PC-3 (cell line): ENCODE results near the gene ZEB1. TPM values are rescaled to one million over a fixed set of nuclear protein-coding genes. Genes with fewer than 3 reads are reported as not detected.

Source experiments
- ATAC-seq: fragments of 200-7000 bp; cut with Tn5 transposase; 2 replicates; pipeline ENCODE4 v1.9.1; 2020; ENCODE audit warnings: mild to moderate bottlenecking, moderate library complexity
- BruUV-seq: library from RNA; stranded (reverse); fragments of 400-500 nt; replicated peaks from 2 replicates; lab custom pipeline; 2021; lab: Mats Ljungman, UMichigan
- CTCF ChIA-PET: fragments of 300-600 bp; sonication (Branson Sonifier 250); formaldehyde crosslinking; loops from one replicate; lab custom pipeline; 2022; ENCODE audit warnings: antibody characterized with exemption; lab: Charles Lee
- POLR2A ChIA-PET: fragments of 300-600 bp; sonication (Branson Sonifier 250); formaldehyde crosslinking; loops from one replicate; lab custom pipeline; 2022; ENCODE audit warnings: antibody characterized with exemption; ENCODE audit not compliant: unreplicated experiment; lab: Charles Lee
- DNase-seq: peaks from one replicate; pipeline ENCODE4 v3.0.0-alpha.2; 2015
- H2AFZ ChIP-seq: fragments of 300-600 bp; sonication (generic); 2 replicates; pipeline ENCODE4 v1.6.0; 2016; ENCODE audit warnings: antibody characterized with exemption, low read length
- H3F3A ChIP-seq: fragments of 300-600 bp; sonication (generic); one replicate; pipeline ENCODE4 v1.6.0; 2017; ENCODE audit warnings: antibody characterized with exemption, low read length, control low read depth, mild to moderate bottlenecking; ENCODE audit not compliant: unreplicated experiment
- H3K27ac ChIP-seq: fragments of 300-600 bp; sonication (generic); 2 replicates; pipeline ENCODE4 v1.5.1; 2016; ENCODE audit warnings: mild to moderate bottlenecking, low read length
- H3K27me3 ChIP-seq: fragments of 300-600 bp; sonication (generic); 2 replicates; pipeline ENCODE4 v1.6.1; 2016; ENCODE audit warnings: low read length, mixed read lengths
- H3K36me3 ChIP-seq: fragments of 300-600 bp; sonication (generic); 2 replicates; pipeline ENCODE4 v1.6.1; 2016; ENCODE audit warnings: low read depth, mixed run types, low read length, mixed read lengths
- H3K4me1 ChIP-seq: fragments of 300-600 bp; sonication (generic); 2 replicates; pipeline ENCODE4 v1.5.1; 2016; ENCODE audit warnings: low read length; ENCODE audit not compliant: insufficient read depth
- H3K4me2 ChIP-seq: fragments of 300-600 bp; sonication (generic); 2 replicates; pipeline ENCODE4 v1.6.0; 2016; ENCODE audit warnings: low read length
- H3K4me3 ChIP-seq: fragments of 300-600 bp; sonication (generic); 2 replicates; pipeline ENCODE4 v1.5.1; 2016; ENCODE audit warnings: mild to moderate bottlenecking, low read length, mixed read lengths
- H3K79me2 ChIP-seq: fragments of 300-600 bp; sonication (generic); 2 replicates; pipeline ENCODE4 v1.6.1; 2017; ENCODE audit warnings: low read length, mixed read lengths
- H3K9ac ChIP-seq: fragments of 300-600 bp; sonication (generic); 2 replicates; pipeline ENCODE4 v1.6.0; 2016; ENCODE audit warnings: mild to moderate bottlenecking, low read length
- H3K9me2 ChIP-seq: fragments of 300-600 bp; sonication (generic); replicated peaks from 2 replicates; pipeline ENCODE4 v1.6.1; 2016; ENCODE audit warnings: mixed run types, low read length, mixed read lengths
- H3K9me3 ChIP-seq: fragments of 300-600 bp; sonication (generic); 2 replicates; pipeline ENCODE4 v1.6.1; 2016; ENCODE audit warnings: low read length, mixed read lengths
- H4K20me1 ChIP-seq: fragments of 300-600 bp; sonication (generic); 2 replicates; pipeline ENCODE4 v1.6.1; 2016; ENCODE audit warnings: low read length, mixed read lengths
- EZH2 ChIP-seq: fragments of 300-600 bp; sonication (generic); IDR thresholded peaks from one replicate; pipeline ENCODE4 v1.6.1; 2017; ENCODE audit warnings: antibody characterized with exemption, mild to moderate bottlenecking, low read length; ENCODE audit not compliant: unreplicated experiment
- EZH2phosphoT487 ChIP-seq: fragments of 300-600 bp; sonication (generic); IDR thresholded peaks from 2 replicates; pipeline ENCODE4 v1.6.1; 2018; ENCODE audit warnings: mild to moderate bottlenecking, antibody characterized with exemption, low read length, borderline replicate concordance
- intact Hi-C: fragments of 100-400 bp; cut with micrococcal nuclease; formaldehyde crosslinking; loops from 2 replicates; pipeline ENCODE4 v1.9.0; 2023
- total RNA-seq: library from RNA; depleted of rRNA; stranded (reverse); fragments of >200 nt; gene quantifications from 2 replicates; pipeline ENCODE4 v1.2.3, GENCODE V29; 2014
- TF ChIP-seq, protein P1 (sequence below): fragments of 300-600 bp; sonication (generic); conservative IDR thresholded peaks from 2 replicates; pipeline ENCODE4 v1.5.1; 2017; ENCODE audit warnings: antibody characterized with exemption, low read depth, mild to moderate bottlenecking, low read length

ZEB1 gene
- total RNA-seq, 1 experiment from 2014 or later = 3.9 TPM

DNA sequence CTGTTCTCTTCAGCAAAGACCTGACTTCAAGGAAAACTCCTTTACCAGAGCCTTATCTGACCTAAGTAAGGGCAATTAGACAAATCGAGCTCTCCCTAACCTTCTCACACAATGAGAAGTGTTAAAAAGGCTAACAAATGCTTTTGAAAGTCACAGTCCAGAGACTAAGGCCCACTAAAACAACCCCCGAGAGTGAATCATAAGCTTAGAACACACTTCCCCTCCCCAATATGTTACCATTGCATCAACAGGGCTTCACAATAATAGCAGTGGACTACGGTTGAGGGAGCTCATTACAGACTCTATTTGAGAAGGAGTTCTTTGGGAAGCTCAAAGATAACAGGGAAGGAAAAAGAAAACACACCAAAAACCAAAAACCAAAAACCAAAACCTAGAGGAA lies 28.6 kb upstream of the ZEB1 start:
- Histone ChIP-seq H4K20me1 (no peaks in the 10 kb centered on the region), H3K9me3 (no peaks in the 10 kb centered on the region), H3K4me3 (no peak overlapping the region), H3F3A (no peaks in the 10 kb centered on the region), H3K27ac (no peak overlapping the region), H2AFZ (no peak overlapping the region), H3K36me3 (no peaks in the 10 kb centered on the region), H3K9ac (no peak overlapping the region), H3K79me2 (no peaks in the 10 kb centered on the region), H3K27me3 (no peaks in the 10 kb centered on the region), H3K9me2 (no peaks in the 10 kb centered on the region), H3K4me1 (no peaks in the 10 kb centered on the region), H3K4me2 (no peak overlapping the region)
- no peak for ATAC-seq
- DNase-seq = no peak
- intact Hi-C loops = no loop called here
- no TSS peak for BruUV-seq
- ChIA-PET CTCF (no interaction called here), POLR2A (no interaction called here)
- TF ChIP-seq EZH2 = no peak
- TF ChIP-seq EZH2phosphoT487 = no peak
- TF ChIP-seq, protein P1, sequence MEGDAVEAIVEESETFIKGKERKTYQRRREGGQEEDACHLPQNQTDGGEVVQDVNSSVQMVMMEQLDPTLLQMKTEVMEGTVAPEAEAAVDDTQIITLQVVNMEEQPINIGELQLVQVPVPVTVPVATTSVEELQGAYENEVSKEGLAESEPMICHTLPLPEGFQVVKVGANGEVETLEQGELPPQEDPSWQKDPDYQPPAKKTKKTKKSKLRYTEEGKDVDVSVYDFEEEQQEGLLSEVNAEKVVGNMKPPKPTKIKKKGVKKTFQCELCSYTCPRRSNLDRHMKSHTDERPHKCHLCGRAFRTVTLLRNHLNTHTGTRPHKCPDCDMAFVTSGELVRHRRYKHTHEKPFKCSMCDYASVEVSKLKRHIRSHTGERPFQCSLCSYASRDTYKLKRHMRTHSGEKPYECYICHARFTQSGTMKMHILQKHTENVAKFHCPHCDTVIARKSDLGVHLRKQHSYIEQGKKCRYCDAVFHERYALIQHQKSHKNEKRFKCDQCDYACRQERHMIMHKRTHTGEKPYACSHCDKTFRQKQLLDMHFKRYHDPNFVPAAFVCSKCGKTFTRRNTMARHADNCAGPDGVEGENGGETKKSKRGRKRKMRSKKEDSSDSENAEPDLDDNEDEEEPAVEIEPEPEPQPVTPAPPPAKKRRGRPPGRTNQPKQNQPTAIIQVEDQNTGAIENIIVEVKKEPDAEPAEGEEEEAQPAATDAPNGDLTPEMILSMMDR = no peak

DNA sequence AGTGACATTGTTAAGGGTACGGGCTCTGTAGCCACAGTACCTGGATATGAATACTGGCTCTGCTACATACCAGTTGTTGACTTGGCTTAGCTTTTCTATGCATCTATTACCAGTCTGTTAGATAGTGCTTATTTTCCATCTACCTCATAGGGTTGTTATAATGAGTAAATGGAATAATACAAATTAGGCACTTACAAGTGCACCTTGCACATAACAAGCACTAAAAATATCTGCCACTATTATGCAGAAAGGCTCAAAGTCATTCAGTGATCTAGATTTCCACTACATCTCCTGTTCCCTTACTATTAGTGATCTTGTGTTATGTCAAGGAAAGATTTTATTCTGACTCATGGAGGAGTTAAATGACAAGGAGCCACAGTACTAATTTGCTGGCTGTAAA lies 27.9 kb upstream of the ZEB1 start:
- Histone ChIP-seq H3K27me3 (no peaks in the 10 kb centered on the region), H3K9me2 (no peaks in the 10 kb centered on the region), H3K9ac (no peak overlapping the region), H3F3A (no peaks in the 10 kb centered on the region), H3K36me3 (no peaks in the 10 kb centered on the region), H3K4me3 (no peak overlapping the region), H4K20me1 (no peaks in the 10 kb centered on the region), H3K79me2 (no peaks in the 10 kb centered on the region), H3K9me3 (no peaks in the 10 kb centered on the region), H3K27ac (no peak overlapping the region), H2AFZ (no peak overlapping the region), H3K4me1 (no peaks in the 10 kb centered on the region), H3K4me2 (no peak overlapping the region)
- no TSS peak for BruUV-seq
- ATAC-seq (no peak), DNase-seq (no peak)
- CTCF ChIA-PET = no interaction called here
- TF ChIP-seq, protein P1 = no peak
- no peak for TF ChIP-seq EZH2
- TF ChIP-seq EZH2phosphoT487 = no peak
- POLR2A ChIA-PET = no interaction called here
- intact Hi-C loops = no loop called here

DNA sequence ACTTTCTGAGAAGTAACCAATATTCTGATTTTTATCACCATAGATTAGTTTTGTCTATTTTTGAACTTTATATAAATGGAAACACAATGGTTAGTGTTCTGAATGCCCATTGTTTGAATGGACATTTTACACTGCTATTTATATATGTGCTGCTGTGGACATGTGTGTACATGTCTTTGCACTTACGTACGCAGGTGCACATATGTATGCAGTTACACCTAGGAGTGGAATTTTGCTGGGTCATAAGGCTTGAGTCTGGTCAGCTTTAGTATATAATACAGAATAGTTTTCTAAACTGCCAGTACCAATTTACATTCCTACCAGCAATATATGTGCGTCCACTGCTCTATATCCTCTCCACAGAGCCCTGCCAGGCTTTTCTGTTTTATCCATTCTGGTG lies 24.5 kb upstream of the ZEB1 start:
- H3K9me2 ChIP-seq = no peaks in the 10 kb centered on the region
- no peak overlapping the region for H3K9ac ChIP-seq
- peaks cover 7% of the 10 kb centered on the region for H3K4me1 ChIP-seq
- no peaks in the 10 kb centered on the region for H3K9me3 ChIP-seq
- H3K4me3 ChIP-seq = no peak overlapping the region
- BruUV-seq = no TSS peak
- ChIA-PET POLR2A (no interaction called here), CTCF (no interaction called here)
- no peak overlapping the region for H3K27ac ChIP-seq
- H3K4me2 ChIP-seq = no peak overlapping the region
- ATAC-seq (no peak), DNase-seq (no peak)
- H3K27me3 ChIP-seq = no peaks in the 10 kb centered on the region
- intact Hi-C loops = no loop called here
- TF ChIP-seq EZH2phosphoT487 (no peak), EZH2 (no peak)
- TF ChIP-seq, protein P1 = no peak
- no peak overlapping the region for H2AFZ ChIP-seq
- no peaks in the 10 kb centered on the region for H3F3A ChIP-seq
- H3K79me2 ChIP-seq = no peaks in the 10 kb centered on the region
- no peaks in the 10 kb centered on the region for H3K36me3 ChIP-seq
- no peaks in the 10 kb centered on the region for H4K20me1 ChIP-seq
